Subcutaneous preadipocyte (primary cell): Measurements from ENCODE around the gene CHURC1. TPM values are rescaled to one million over a fixed set of nuclear protein-coding genes. Genes with fewer than 3 reads are reported as not detected.

Experiments used
- small RNA-seq: library from RNA; depleted of rRNA; stranded (forward); fragments of <200 nt; gene quantifications from one replicate; pipeline ENCODE3, GENCODE V24; 2012
- total RNA-seq: library from RNA; depleted of rRNA; stranded (reverse); fragments of >200 nt; gene quantifications from 2 replicates; pipeline ENCODE4 v1.2.3, GENCODE V29; 2012

Gene CHURC1
- 31.5 and 63.9 TPM in 2 replicates for total RNA-seq

DNA sequence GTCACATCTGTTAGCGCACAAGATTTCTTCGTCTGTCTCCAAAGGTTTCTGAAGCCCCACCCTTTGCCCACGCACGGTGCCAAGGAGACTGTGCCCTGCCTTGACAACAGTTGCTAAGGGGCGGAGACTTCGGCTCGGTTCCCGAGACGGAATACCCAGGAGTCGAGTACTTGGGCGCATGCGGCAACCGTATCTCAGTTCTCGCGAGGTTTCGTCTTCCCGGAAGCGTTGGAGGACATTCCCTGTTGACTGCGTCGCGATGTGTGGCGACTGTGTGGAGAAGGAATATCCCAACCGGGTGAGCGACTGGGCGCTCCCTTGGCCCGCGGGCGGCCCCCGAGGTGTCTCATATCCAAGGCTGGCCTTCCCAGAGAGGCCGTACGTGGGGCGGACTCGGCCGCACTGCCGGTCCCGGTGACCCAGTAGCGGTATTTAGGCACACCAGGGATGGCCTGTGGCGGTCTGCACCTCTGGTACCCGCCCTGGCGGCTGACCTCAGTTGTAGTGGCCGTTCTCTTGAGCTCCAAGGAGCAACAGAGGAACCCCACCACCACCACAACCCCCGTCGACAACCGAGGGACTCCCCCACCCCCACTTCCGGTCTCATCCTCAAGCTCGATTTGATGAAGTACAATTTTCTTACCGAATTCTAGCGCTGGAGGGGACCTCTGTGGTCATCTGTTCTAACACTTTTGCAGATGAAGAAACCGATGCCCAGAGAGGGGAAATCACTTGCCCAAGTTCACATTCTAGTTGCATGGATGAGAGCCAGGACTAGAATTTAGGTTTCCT is at the start of gene CHURC1:
Gene CHURC1 (plus strand): TSS at position 219 of the 792 bp plus-strand sequence. CDS start 41 bp downstream, at position 260.

GRCh38 chr14:64879635-64880220 is 34.5 kb upstream of the CHURC1 start, which contains the start of gene SPTB:
Gene SPTB (minus strand): TSS chr14:64879907. CDS start chr14:64823094, 56,813 bp downstream.

DNA sequence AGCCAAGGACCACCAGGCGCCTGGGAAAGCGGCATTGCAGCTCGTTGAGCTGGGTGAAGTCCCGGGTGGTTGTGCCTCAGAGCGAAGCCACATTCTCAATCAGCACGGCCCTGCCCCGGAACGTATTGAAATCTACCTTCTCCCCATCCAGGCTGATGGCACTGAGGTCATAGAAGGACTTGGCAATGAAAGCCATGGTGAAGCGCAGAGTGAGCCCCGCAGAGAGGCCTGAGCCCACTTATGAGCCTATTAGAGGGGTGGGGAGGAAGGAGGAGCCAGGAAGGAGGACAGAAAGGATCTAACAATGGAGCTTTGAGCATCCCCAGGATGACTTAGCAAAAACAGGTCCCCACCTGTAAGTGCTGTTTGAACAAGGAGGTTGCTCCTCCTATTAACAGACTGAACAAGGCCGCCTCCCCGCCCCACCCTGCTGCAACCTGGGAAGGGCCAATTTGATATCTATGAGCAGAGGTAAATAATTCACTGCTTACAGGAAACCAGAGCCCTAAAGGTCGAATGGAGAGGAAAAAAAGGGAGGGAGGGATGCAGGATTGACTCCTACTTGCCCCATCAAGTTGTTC is 28.4 kb downstream of the CHURC1 start, which contains the start of gene GPX2:
Gene GPX2 (minus strand): TSS at position 215 of the 581 bp plus-strand sequence. CDS start 19 bp downstream, at position 196.

DNA sequence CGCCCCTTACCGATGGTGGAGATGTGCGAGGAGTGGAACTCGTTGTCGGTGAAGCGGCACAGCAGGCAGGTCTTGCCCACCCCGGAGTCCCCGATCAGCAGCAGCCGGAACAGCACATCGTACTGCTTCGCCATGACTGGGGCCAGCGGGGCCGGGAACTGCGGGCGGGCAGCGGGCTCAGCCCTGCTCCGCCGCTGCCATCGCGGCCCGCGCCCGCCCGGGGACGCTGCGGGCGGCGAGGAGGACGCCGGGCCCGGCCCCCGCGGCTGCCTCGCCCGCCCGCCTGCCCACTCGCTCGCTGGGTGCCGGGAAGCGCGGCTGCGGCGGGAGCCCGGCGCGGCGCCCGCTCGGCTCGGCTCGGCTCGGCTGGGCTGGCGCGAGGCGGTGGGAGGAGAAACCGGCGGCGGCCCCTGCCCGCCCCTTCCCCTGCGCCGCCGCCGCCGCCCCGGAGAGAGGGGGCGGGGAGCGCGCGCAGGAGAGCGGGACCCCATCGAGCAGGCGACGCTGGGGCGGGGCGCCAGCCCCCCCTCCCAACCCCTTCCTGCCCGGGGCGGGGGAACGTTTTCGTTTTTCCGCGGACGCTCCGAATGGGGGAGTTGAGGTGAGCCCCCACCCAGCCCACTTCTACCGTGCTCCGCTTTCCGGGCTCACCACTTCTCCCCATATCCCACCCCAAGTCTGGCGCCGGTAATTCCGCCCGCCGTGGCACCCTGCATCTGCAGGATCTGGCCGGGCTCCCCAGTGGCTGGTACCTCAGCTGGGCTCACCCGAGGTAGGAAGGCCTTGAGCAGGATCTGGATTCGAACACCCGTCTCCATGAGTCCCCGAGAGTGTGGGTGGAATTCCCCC is 57.9 kb downstream of the CHURC1 start, which contains the start of gene RAB15:
Gene RAB15 (minus strand): TSS at position 394 of the 849 bp plus-strand sequence. CDS start 260 bp downstream, at position 134.

Small RNA genes lying within 50 kb of the gene (small RNA-seq; reads per million reads assigned to genes)
- gene RPPH1-2P: not detected

Other genes starting within 250 kb of the CHURC1 start
- gene PLEKHG3, start 210.0 kb upstream of the CHURC1 start, total RNA-seq: 0.73 and 2.7 TPM in 2 replicates
- gene SPTB, start 34.5 kb upstream of the CHURC1 start, total RNA-seq: not detected in 2 replicates
- gene GPX2, start 28.3 kb downstream of the CHURC1 start, total RNA-seq: not detected in 2 replicates
- 1.1 and 2.2 TPM in 2 replicates for gene RAB15, start 57.9 kb downstream of the CHURC1 start, total RNA-seq
- 8.8 and 13.1 TPM in 2 replicates for gene FNTB, start 72.4 kb downstream of the CHURC1 start, total RNA-seq
- gene MAX, start 188.1 kb downstream of the CHURC1 start, total RNA-seq: 45.0 and 51.8 TPM in 2 replicates